ENCODE measurements around the gene OR9A2. TPM values are rescaled to one million over a fixed set of nuclear protein-coding genes. Genes with fewer than 3 reads are reported as not detected.

OR9A2 gene
- total and polyA plus RNA-seq, 10 of the 15 experiments (the other 5 are each of a cell fraction or from before 2014, with no cell fraction given), result not detected

DNA sequence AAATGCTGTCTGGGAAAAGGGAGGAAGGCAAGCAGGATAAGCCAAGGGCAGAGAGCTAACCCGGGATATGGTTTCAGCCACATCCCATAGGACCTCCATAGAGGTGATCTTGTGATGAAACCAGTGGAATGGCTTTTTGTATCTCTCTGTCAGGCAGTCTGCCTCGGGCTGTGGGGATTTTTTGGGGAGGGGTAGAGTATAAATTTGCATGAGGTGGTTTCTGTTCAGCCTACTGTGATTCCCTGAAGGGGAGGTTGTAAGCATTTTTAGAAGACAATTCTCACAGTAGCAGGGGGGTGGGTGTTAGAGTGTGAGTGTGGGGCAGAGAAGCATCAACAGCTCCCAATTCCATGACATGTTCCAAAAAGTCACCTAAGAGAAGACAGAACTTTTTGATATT lies 11.8 kb downstream of the OR9A2 start:
- intact Hi-C loops (cut with micrococcal nuclease; ENCODE audit: unreplicated experiment) (no loop called here), in situ Hi-C loops (cut with MboI) (loop anchor here (10.0 kb wide), 1 partner anchor 400 kb away; no protein-coding TSS in a partner anchor)
- BruUV-seq (replicated peaks), result no TSS peak
- FAIRE-seq (no peak), ATAC-seq (peak; percentile 88), DNase-seq (ENCODE audit: low read depth, low spot score) (peak; percentile 5)
- Histone ChIP-seq H3K4me3 (no peak overlapping the region), H3K9me3 (replicated peaks; ENCODE audit: control insufficient read depth, insufficient read depth, low read length) (no peaks in the 10 kb centered on the region), H3K9ac (ENCODE audit: control insufficient read depth, insufficient read depth, low read length) (no peak overlapping the region), H3K27ac (ENCODE audit: control insufficient read depth, insufficient read depth) (no peak overlapping the region), H3K4me1 (ENCODE audit: control insufficient read depth, insufficient read depth, low read length) (peaks cover 10% of the 10 kb centered on the region), H4K20me1 (ENCODE audit: control insufficient read depth, insufficient read depth) (no peaks in the 10 kb centered on the region), H3K36me3 (ENCODE audit: control insufficient read depth in 2 of 2, insufficient read depth in 2 of 2, low read length in 1 of 2) (no peaks in the 10 kb centered on the region), H3K4me2 (ENCODE audit: control insufficient read depth, insufficient read depth) (no peak overlapping the region; the same call in 1 of the 2 replicates), H2AFZ (ENCODE audit: control insufficient read depth, low read depth, low read length) (no peak overlapping the region), H3K27me3 (replicated peaks in 1 of 2; ENCODE audit: control insufficient read depth in 2 of 2, insufficient read depth in 2 of 2, low read length in 1 of 2) (peaks cover 0 to 3% of the 10 kb centered on the region in 2 experiments; a peak in 1 of 4 replicates), H3K79me2 (ENCODE audit: control insufficient read depth, insufficient read depth, low read length) (no peaks in the 10 kb centered on the region)
- ChIA-PET POLR2A (no interaction called here), SMC1A (ENCODE audit: uncharacterized antibody, unreplicated experiment) (interaction anchor here (1.4 to 7.9 kb wide), 3 partner anchors 10 to 28 kb away, joined by 4 to 54 read pairs (median 9); no protein-coding TSS in a partner anchor), RAD21 (ENCODE audit: unreplicated experiment) (interaction anchor here (1.2 to 6.3 kb wide), 2 partner anchors 28 to 200 kb away, joined by 3 to 37 read pairs; no protein-coding TSS in a partner anchor), CTCF (interaction anchor here (1.6 to 19.2 kb wide), 4 partner anchors 12 to 411 kb away, joined by 4 to 434 read pairs (median 40); partner anchors contain the start of gene TAS2R40)
- TF ChIP-seq MXI1 (IDR thresholded peaks at IDR 0.05; ENCODE audit: low read depth, low read length) (no peak), MTA2 (IDR thresholded peaks at IDR 0.05; ENCODE audit: low read depth) (no peak), PAX5 (IDR thresholded peaks at IDR 0.05; ENCODE audit: borderline replicate concordance, low read depth, low read length) (no peak), POLR2AphosphoS5 (IDR thresholded peaks at IDR 0.05; ENCODE audit: low read length) (no peak), IKZF1 (conservative IDR thresholded peaks at IDR 0.05) (no peak), TCF3 (IDR thresholded peaks at IDR 0.05; ENCODE audit: borderline replicate concordance, insufficient read depth, low read depth, low read length) (no peak), NR2C1 (IDR thresholded peaks at IDR 0.05) (no peak), TARDBP (IDR thresholded peaks at IDR 0.05; ENCODE audit: borderline replicate concordance) (no peak), MEF2B (IDR thresholded peaks at IDR 0.05; ENCODE audit: partially characterized antibody, poor library complexity, severe bottlenecking) (no peak), ZZZ3 (IDR thresholded peaks at IDR 0.05; ENCODE audit: control insufficient read depth, insufficient read length, low read depth) (no peak)
- TF ChIP-seq, protein P1, sequence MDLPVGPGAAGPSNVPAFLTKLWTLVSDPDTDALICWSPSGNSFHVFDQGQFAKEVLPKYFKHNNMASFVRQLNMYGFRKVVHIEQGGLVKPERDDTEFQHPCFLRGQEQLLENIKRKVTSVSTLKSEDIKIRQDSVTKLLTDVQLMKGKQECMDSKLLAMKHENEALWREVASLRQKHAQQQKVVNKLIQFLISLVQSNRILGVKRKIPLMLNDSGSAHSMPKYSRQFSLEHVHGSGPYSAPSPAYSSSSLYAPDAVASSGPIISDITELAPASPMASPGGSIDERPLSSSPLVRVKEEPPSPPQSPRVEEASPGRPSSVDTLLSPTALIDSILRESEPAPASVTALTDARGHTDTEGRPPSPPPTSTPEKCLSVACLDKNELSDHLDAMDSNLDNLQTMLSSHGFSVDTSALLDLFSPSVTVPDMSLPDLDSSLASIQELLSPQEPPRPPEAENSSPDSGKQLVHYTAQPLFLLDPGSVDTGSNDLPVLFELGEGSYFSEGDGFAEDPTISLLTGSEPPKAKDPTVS (IDR thresholded peaks at IDR 0.05; ENCODE audit: low read depth, low read length), result no peak
- TF ChIP-seq, protein P2, sequence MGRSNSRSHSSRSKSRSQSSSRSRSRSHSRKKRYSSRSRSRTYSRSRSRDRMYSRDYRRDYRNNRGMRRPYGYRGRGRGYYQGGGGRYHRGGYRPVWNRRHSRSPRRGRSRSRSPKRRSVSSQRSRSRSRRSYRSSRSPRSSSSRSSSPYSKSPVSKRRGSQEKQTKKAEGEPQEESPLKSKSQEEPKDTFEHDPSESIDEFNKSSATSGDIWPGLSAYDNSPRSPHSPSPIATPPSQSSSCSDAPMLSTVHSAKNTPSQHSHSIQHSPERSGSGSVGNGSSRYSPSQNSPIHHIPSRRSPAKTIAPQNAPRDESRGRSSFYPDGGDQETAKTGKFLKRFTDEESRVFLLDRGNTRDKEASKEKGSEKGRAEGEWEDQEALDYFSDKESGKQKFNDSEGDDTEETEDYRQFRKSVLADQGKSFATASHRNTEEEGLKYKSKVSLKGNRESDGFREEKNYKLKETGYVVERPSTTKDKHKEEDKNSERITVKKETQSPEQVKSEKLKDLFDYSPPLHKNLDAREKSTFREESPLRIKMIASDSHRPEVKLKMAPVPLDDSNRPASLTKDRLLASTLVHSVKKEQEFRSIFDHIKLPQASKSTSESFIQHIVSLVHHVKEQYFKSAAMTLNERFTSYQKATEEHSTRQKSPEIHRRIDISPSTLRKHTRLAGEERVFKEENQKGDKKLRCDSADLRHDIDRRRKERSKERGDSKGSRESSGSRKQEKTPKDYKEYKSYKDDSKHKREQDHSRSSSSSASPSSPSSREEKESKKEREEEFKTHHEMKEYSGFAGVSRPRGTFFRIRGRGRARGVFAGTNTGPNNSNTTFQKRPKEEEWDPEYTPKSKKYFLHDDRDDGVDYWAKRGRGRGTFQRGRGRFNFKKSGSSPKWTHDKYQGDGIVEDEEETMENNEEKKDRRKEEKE (IDR thresholded peaks at IDR 0.05), result no peak
- WGBS (ENCODE audit: insufficient coverage, insufficient replicate concordance, low lambda C conversion rate, missing lambda C conversion rate), result 0% methylated on average over 2 of the region's 2 CpGs
